ENCODE measurements around the gene DCK.
"Not testable (repeated sequence)": the region's sequence is repeated elsewhere in the genome, so short reads cannot be mapped to it uniquely, and the experiment has no call there.

The DCK gene

GRCh38 chr4:70991596-70991995, 1.9 kb upstream of the DCK start:
- H3K4me3 ChIP-seq (ENCODE audit: low read length): no peak overlapping the region
- no peak for TF ChIP-seq ZNF274 (IDR thresholded peaks at IDR 0.05; ENCODE audit: low read depth, low read length)

DNA sequence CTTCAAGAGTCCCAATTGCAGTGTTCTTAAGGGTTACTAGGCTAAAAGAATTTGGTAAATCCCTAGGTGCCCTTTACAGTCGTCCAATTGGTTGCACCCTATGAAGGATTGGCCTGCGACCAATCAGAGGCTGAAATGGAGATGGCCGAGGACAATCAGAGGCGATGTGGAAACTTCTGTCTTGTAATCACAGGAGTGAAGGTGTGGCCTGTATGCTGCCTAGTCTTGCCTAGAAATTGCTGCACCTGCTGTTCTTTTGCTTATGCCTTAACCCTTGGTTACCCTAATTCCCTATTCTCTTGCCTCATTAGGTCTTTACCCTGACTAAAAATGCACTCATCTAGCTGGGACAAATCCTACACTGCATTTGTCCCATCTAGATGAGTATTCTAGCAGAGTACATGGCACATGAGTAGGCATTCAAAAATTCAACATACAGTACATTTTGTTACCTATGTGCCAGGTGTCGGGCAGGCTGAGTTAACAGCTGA, 1.0 kb upstream of the DCK start:
- TF ChIP-seq ZNF274 (IDR thresholded peaks at IDR 0.05; ENCODE audit: low read depth, low read length): no peak
- peak overlapping the region; percentile 85 for H3K4me3 ChIP-seq (ENCODE audit: low read length)

DNA sequence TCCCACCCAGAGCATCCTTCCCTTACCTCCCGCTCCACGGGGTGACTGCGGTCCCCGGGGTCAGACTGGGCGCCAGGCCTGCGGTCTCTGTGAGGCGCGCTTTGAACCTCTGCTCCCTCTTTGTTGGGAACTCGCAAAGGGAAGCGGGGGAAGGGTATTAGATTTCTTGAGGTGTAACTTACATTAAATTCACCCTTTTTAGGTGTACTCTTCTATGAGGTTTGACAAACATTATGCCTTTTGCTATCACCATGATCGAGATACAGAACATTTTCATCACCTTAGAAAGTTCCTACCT, 569 bp downstream of the DCK start:
- TF ChIP-seq ZNF274 (IDR thresholded peaks at IDR 0.05; ENCODE audit: low read depth, low read length): no peak
- H3K4me3 ChIP-seq (ENCODE audit: low read length): peak overlapping the region; percentile 85

- no peak for TF ChIP-seq ZNF274 (IDR thresholded peaks at IDR 0.05; ENCODE audit: low read depth, low read length)
Measured at GRCh38 chr4:70994387-70995099, 1.1 kb downstream of the DCK start.

DNA sequence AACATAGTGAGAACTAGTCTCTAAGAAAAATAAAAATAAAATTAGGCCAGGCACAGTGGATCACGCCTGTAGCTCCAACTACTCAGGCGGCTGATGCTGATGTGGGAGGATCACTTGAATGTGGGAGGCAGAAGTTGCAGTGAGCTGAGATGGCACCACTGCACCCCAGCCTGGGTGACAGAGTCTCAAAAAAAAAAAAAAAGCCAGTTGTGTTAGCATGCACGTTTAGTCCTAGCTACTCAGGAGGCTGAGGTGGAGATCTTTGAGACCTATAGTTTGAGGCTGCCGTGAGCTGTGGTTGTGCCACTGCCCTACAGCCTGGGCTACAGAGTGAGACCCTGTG, 2.5 kb downstream of the DCK start:
- no peak for TF ChIP-seq ZNF274 (IDR thresholded peaks at IDR 0.05; ENCODE audit: low read depth, low read length)
- peak overlapping the region; percentile 85 for H3K4me3 ChIP-seq (ENCODE audit: low read length)

More at GRCh38 chr4:70994387-70995099, 1.1 kb downstream of the DCK start:
- H3K4me3 ChIP-seq (ENCODE audit: low read length): peak overlapping the region; percentile 85

GRCh38 chr4:70997036-70997435, 3.6 kb downstream of the DCK start:
- H3K4me3 ChIP-seq (ENCODE audit: low read length): no peak overlapping the region; the same call in 1 of the 2 replicates
- TF ChIP-seq ZNF274 (IDR thresholded peaks at IDR 0.05; ENCODE audit: low read depth, low read length): no peak

DNA sequence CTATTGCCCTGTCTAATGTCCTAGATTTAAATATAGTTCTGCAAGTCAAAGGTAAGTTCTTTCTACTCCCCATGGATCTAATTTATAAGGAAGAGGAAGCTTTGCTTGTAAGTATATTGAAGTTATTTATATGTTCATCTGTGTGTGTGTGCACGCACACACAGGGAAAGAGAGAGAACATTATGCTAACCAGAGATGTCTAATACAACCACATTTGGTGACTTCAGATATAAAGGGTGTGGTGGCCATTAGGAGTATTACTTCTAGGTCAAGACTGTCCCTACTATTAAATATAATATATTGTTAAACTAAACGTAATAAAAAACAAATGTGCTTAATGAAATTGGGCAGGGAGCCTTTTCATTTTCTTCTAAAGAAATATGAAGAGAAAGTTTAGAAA, 4.1 kb downstream of the DCK start:
- no peak overlapping the region; the same call in 1 of the 2 replicates for H3K4me3 ChIP-seq (ENCODE audit: low read length)
- TF ChIP-seq ZNF274 (IDR thresholded peaks at IDR 0.05; ENCODE audit: low read depth, low read length): no peak

GRCh38 chr4:70999639-71000038, 6.2 kb downstream of the DCK start:
- not testable (repeated sequence) for H3K4me3 ChIP-seq (ENCODE audit: low read length)

DNA sequence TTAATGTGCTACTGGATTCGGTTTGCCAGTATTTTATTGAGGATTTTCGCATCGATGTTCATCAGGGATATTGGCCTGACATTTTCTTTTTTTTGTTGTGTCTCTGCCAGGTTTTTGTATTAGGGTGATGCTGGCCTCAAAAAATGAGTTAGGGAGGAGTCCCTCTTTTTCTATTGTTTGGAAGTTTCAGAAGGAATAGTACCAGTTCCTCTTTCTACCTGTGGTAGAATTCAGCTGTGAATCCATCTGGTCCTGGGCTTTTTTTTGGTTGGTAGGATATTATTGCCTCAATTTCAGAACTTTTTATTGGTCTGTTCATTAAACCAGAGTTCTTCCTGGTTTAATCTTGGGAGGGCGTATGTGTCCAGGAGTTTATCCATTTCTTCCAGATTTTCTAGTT, 7.9 kb downstream of the DCK start:
- H3K4me3 ChIP-seq (ENCODE audit: low read length): not testable (repeated sequence)

GRCh38 chr4:71004281-71004851, 10.9 kb downstream of the DCK start:
- TF ChIP-seq ZNF274 (IDR thresholded peaks at IDR 0.05; ENCODE audit: low read depth, low read length): no peak
- no peak overlapping the region; the same call in 1 of the 2 replicates for H3K4me3 ChIP-seq (ENCODE audit: low read length)

- not testable (repeated sequence) for H3K4me3 ChIP-seq (ENCODE audit: low read length)
Measured at GRCh38 chr4:71005025-71005424, 11.6 kb downstream of the DCK start.

- H3K4me3 ChIP-seq (ENCODE audit: low read length): peak overlapping the region; percentile 39
Measured at GRCh38 chr4:71006203-71006907, 12.9 kb downstream of the DCK start.

GRCh38 chr4:71008196-71008595, 14.7 kb downstream of the DCK start:
- H3K4me3 ChIP-seq (ENCODE audit: low read length): no peak overlapping the region
- no peak for TF ChIP-seq ZNF274 (IDR thresholded peaks at IDR 0.05; ENCODE audit: low read depth, low read length)

More at GRCh38 chr4:71006203-71006907, 12.9 kb downstream of the DCK start:
- TF ChIP-seq ZNF274 (IDR thresholded peaks at IDR 0.05; ENCODE audit: low read depth, low read length): no peak

DNA sequence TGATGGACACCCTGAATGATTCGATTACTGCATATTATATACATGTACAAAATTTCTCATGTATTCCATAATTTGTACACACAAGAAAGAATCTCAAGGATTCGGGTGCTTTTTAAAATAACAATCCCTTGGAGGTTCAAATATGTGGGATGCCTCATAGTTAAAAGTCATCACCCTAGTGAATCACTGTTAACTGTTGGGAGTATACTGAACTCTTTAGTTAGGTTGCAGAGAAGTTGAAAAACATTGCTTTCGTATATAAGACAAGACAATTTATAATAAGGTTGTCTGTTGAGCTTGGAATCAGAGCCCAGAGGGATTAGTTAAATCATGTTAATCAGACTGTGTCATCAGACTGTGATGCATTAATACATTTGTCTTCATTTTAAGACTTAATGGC, 15.6 kb downstream of the DCK start:
- H3K4me3 ChIP-seq (ENCODE audit: low read length): no peak overlapping the region
- no peak for TF ChIP-seq ZNF274 (IDR thresholded peaks at IDR 0.05; ENCODE audit: low read depth, low read length)

DNA sequence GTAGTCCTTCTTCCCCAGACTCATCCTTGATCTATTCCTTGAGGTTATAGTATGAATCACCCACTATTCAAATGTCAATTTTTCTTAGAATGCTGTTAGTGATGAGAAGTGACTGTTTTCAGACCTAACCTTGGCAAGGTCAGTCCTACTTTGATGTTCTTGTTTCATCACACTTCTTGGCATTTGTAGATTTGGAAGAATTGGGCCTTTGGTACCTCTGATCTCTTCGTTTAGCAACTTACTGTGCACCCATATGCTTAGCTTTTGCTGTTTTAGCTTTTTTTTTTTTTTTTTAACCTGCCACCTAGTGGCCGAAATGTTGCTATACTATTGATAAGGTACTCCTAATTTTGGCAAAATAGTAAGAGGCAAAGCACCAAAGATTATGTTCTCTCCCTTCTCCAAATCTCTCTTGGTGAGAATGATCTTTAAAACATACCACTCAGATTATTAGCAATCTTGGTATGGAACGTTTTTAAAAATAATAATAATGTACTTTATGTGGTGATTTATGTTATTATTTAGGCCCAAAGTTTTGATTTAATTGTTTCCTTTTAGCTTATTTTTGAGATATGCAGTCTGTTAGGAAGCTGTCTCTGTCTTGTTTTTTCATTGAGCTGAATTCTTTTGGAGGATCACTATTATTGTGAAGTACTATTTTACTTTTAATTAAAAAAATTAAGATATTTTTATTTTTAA, 16.6 kb downstream of the DCK start:
- no peak overlapping the region for H3K4me3 ChIP-seq (ENCODE audit: low read length)
- TF ChIP-seq ZNF274 (IDR thresholded peaks at IDR 0.05; ENCODE audit: low read depth, low read length): no peak

All from GM08714 (cell line).